Esophagus muscularis mucosa (tissue), 4 donors: Measurements from ENCODE around the gene BCL2L14. TPM values are rescaled to one million over a fixed set of nuclear protein-coding genes. Genes with fewer than 3 reads are reported as not detected.

Experiments
- DNase-seq: peaks from one replicate; pipeline ENCODE4 v3.0.0-alpha.2; 2017; ENCODE audit errors: extremely low spot score
- H3K27ac ChIP-seq, 4 donors: fragments of 200-600 bp; sonication (generic); replicated peaks in 1 of 4; 1 replicate in 3 of 4; 2 replicates in 1 of 4; pipeline ENCODE4 v1.5.1; 2016 to 2019; ENCODE audit warnings: mild to moderate bottlenecking in 1 of 4
- H3K27me3 ChIP-seq, 4 donors: fragments of 200-600 bp; sonication (generic); one replicate each; pipeline versions ENCODE4 v1.5.1 to v1.6.0; 2016 to 2019
- H3K36me3 ChIP-seq, 4 donors: fragments of 200-600 bp; sonication (generic); one replicate each; pipeline ENCODE4 v1.5.1; 2016 to 2019
- H3K4me1 ChIP-seq, 4 donors: fragments of 200-600 bp; sonication (generic); one replicate each; pipeline ENCODE4 v1.5.1; 2016 to 2019
- H3K4me3 ChIP-seq, 4 donors: fragments of 200-600 bp; sonication (generic); 1 replicate in 2 of 4; 2 replicates in 2 of 4; pipeline ENCODE4 v1.5.1; 2016 to 2019; ENCODE audit warnings: mild to moderate bottlenecking in 4 of 4, moderate library complexity in 1 of 4
- H3K9me3 ChIP-seq, 4 donors: fragments of 200-600 bp; sonication (generic); 1 replicate in 3 of 4; 2 replicates in 1 of 4; pipeline ENCODE4 v1.5.1; 2016 to 2019
- CTCF ChIP-seq, 3 experiments: fragments of 200-600 bp in 2 of 3; fragments of 450-650 bp in 1 of 3; sonication (generic) in 2 of 3; IDR thresholded peaks; one replicate each; pipeline ENCODE4 v1.5.1; 2017 to 2019; ENCODE audit warnings: antibody characterized with exemption in 3 of 3, mild to moderate bottlenecking in 2 of 3, moderate library complexity in 1 of 3
- EP300 ChIP-seq: sonication (generic); formaldehyde crosslinking; IDR thresholded peaks from one replicate; pipeline ENCODE4 v1.6.1; 2017; ENCODE audit warnings: antibody characterized with exemption
- POLR2A ChIP-seq: fragments of 450-650 bp; IDR thresholded peaks from one replicate; pipeline ENCODE4 v1.6.1; 2017; ENCODE audit warnings: antibody characterized with exemption, moderate library complexity, mild to moderate bottlenecking, low read depth
- POLR2AphosphoS5 ChIP-seq, 2 donors: sonication (generic); formaldehyde crosslinking; IDR thresholded peaks; one replicate each; pipeline ENCODE4 v1.6.1; 2017; ENCODE audit warnings: antibody characterized with exemption in 2 of 2
- WGBS: methylation state at CpG from one replicate; pipeline ENCODE4 v1.1.5; 2018; 5-methylcytosine and 5-hydroxymethylcytosine counted together
- intact Hi-C: fragments of 100-400 bp; cut with DNase I; formaldehyde crosslinking; loops from one replicate; pipeline ENCODE4 v1.15.1; 2023
- total RNA-seq, 4 donors: library from RNA; depleted of rRNA; stranded (reverse); fragments of >200 nt; gene quantifications; one replicate each; pipeline versions ENCODE4 v1.1.0 to v1.2.1, GENCODE V29; 2016

The BCL2L14 gene
- total RNA-seq, 4 donors from 2014 or later, result not detected

- 74% methylated on average over 3 of the region's 3 CpGs for WGBS
- peak; percentile 72 for DNase-seq
- Histone ChIP-seq H3K27me3 (no peaks in the 10 kb centered on the region), H3K36me3 (no peaks in the 10 kb centered on the region), H3K9me3 (no peaks in the 10 kb centered on the region), H3K27ac (no peak overlapping the region), H3K4me1 (peaks cover 0 to 4% (median 2%) of the 10 kb centered on the region in 4 donors), H3K4me3 (no peak overlapping the region)
- intact Hi-C loops, result loop anchor here (5.0 kb wide), 1 partner anchor 245 kb away; no protein-coding TSS in a partner anchor
- no peak for TF ChIP-seq POLR2AphosphoS5 (IDR thresholded peaks at IDR 0.05)
- TF ChIP-seq EP300, result no peak
- TF ChIP-seq CTCF (IDR thresholded peaks at IDR 0.05), result peak in 2 of 3 experiments; percentile 18 to 28
Measured at GRCh38 chr12:12081836-12082497, 11.2 kb downstream of the BCL2L14 start.

- Histone ChIP-seq H3K4me3 (no peak overlapping the region), H3K27ac (no peak overlapping the region), H3K4me1 (peaks cover 0 to 4% (median 2%) of the 10 kb centered on the region in 4 donors), H3K27me3 (no peaks in the 10 kb centered on the region), H3K36me3 (no peaks in the 10 kb centered on the region), H3K9me3 (no peaks in the 10 kb centered on the region)
- intact Hi-C loops, result loop anchor here (5.0 kb wide), 1 partner anchor 244 kb away; no protein-coding TSS in a partner anchor
- TF ChIP-seq POLR2A (no peak), EP300 (no peak), CTCF (IDR thresholded peaks at IDR 0.05) (no peak), POLR2AphosphoS5 (IDR thresholded peaks at IDR 0.05) (no peak)
- no peak for DNase-seq
- 73% methylated on average over 8 of the region's 8 CpGs for WGBS
Measured at GRCh38 chr12:12083688-12084087, 12.9 kb downstream of the BCL2L14 start.

GRCh38 chr12:12086362-12086761 is 15.6 kb downstream of the BCL2L14 start:
- DNase-seq, result no peak
- Histone ChIP-seq H3K9me3 (no peaks in the 10 kb centered on the region), H3K27ac (no peak overlapping the region), H3K4me1 (peaks cover 0 to 4% (median 2%) of the 10 kb centered on the region in 4 donors), H3K4me3 (no peak overlapping the region), H3K36me3 (no peaks in the 10 kb centered on the region), H3K27me3 (no peaks in the 10 kb centered on the region)
- TF ChIP-seq POLR2A (no peak), CTCF (IDR thresholded peaks at IDR 0.05) (no peak), POLR2AphosphoS5 (IDR thresholded peaks at IDR 0.05) (no peak), EP300 (no peak)
- intact Hi-C loops, result no loop called here
- 97% methylated on average over 5 of the region's 5 CpGs for WGBS

GRCh38 chr12:12086973-12087692 is 16.4 kb downstream of the BCL2L14 start:
- H3K36me3 ChIP-seq, result no peaks in the 10 kb centered on the region
- intact Hi-C loops, result no loop called here
- 85% methylated on average over 8 of the region's 9 CpGs for WGBS
- no peak for TF ChIP-seq CTCF (IDR thresholded peaks at IDR 0.05)
- TF ChIP-seq POLR2A, result no peak
- no peak for TF ChIP-seq POLR2AphosphoS5 (IDR thresholded peaks at IDR 0.05)
- TF ChIP-seq EP300, result no peak
- peaks cover 0 to 2% (median under 1%) of the 10 kb centered on the region in 4 donors for H3K4me1 ChIP-seq
- DNase-seq, result no peak
- no peak overlapping the region for H3K27ac ChIP-seq
- H3K27me3 ChIP-seq, result no peaks in the 10 kb centered on the region
- no peaks in the 10 kb centered on the region for H3K9me3 ChIP-seq
- no peak overlapping the region for H3K4me3 ChIP-seq
